ENCODE data around the gene STEAP2.

DNA sequence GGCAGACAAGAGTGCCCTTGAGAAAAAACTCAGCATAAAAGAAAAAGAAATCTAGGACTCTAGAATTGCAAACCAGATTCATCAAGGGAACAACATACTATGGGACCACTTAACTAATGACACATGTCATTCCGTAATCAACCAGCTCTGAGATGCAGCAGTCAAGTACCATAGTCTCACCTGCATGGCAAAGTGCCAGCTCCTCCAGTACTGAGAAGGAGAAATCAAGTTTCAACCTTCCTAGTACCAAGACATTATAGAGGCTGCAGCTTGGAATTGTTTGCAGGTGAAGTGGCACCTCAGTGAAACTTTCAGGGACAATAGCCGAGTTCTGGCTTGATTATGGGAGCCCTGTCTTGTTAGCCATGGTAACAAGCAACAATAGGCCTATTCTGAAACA, 45.8 kb upstream of the STEAP2 start:
- TF ChIP-seq, protein P1, sequence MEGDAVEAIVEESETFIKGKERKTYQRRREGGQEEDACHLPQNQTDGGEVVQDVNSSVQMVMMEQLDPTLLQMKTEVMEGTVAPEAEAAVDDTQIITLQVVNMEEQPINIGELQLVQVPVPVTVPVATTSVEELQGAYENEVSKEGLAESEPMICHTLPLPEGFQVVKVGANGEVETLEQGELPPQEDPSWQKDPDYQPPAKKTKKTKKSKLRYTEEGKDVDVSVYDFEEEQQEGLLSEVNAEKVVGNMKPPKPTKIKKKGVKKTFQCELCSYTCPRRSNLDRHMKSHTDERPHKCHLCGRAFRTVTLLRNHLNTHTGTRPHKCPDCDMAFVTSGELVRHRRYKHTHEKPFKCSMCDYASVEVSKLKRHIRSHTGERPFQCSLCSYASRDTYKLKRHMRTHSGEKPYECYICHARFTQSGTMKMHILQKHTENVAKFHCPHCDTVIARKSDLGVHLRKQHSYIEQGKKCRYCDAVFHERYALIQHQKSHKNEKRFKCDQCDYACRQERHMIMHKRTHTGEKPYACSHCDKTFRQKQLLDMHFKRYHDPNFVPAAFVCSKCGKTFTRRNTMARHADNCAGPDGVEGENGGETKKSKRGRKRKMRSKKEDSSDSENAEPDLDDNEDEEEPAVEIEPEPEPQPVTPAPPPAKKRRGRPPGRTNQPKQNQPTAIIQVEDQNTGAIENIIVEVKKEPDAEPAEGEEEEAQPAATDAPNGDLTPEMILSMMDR (conservative IDR thresholded peaks at IDR 0.05; ENCODE audit: low read length): no peak
- no peak for TF ChIP-seq EZH2phosphoT487 (IDR thresholded peaks at IDR 0.05; ENCODE audit: borderline replicate concordance)
